Activated CD4-positive, alpha-beta T cell treated with anti-CD3 and anti-CD28 coated beads, Interleukin-2, amount 50 U/mL, for 4 hours (primary cell): Measurements from ENCODE around the gene CBFA2T2.
A peak's percentile ranks its signal among the peaks of the same experiment; 100 is the strongest.
"Not testable (repeated sequence)": the region's sequence is repeated elsewhere in the genome, so short reads cannot be mapped to it uniquely, and the experiment has no call there.

ENCODE experiments used
- DNase-seq, 2 experiments: peaks; one replicate each; pipeline ENCODE4 v3.0.0-alpha.2; 2020

The CBFA2T2 gene

GRCh38 chr20:33685328-33686099, 195.6 kb downstream of the CBFA2T2 start:
- no peak for DNase-seq

GRCh38 chr20:33686100-33686983, 196.4 kb downstream of the CBFA2T2 start, which contains the start of gene E2F1:
TSS of gene E2F1 (minus strand) at chr20:33686385. CDS start at chr20:33686264, 121 bp downstream.
- DNase-seq, result peak; percentile 89

- DNase-seq, result no peak
Measured at GRCh38 chr20:33686984-33687366, 197.1 kb downstream of the CBFA2T2 start.

- DNase-seq, result no peak
Measured at GRCh38 chr20:33687370-33687915, 197.5 kb downstream of the CBFA2T2 start.

- DNase-seq, result no peak
Measured at GRCh38 chr20:33687993-33688937, 198.4 kb downstream of the CBFA2T2 start.

- DNase-seq, result no peak
Measured at GRCh38 chr20:33688938-33689424, 199.1 kb downstream of the CBFA2T2 start.

GRCh38 chr20:33689493-33689892, 199.6 kb downstream of the CBFA2T2 start:
- DNase-seq, result no peak

GRCh38 chr20:33689973-33690372, 200.1 kb downstream of the CBFA2T2 start:
- DNase-seq, result peak in 1 of 2 experiments; percentile 33

- no peak for DNase-seq
Measured at GRCh38 chr20:33693289-33693688, 203.4 kb downstream of the CBFA2T2 start.

GRCh38 chr20:33693741-33694638, 204.1 kb downstream of the CBFA2T2 start:
- no peak for DNase-seq

- no peak for DNase-seq
Measured at GRCh38 chr20:33694639-33695012, 204.7 kb downstream of the CBFA2T2 start.

- no peak for DNase-seq
Measured at GRCh38 chr20:33696448-33696847, 206.6 kb downstream of the CBFA2T2 start.

- no peak for DNase-seq
Measured at GRCh38 chr20:33697129-33697528, 207.2 kb downstream of the CBFA2T2 start.

- not testable (repeated sequence) for DNase-seq
Measured at GRCh38 chr20:33698966-33699365, 209.1 kb downstream of the CBFA2T2 start.
